ENCODE measurements around the gene CADM2.

The CADM2 gene

GRCh38 chr3:85161544-85161943, 202.8 kb downstream of the CADM2 start:
- in situ Hi-C loops (cut with HindIII; ENCODE audit: low sequenced_read_pairs): no loop called here
- TF ChIP-seq CTCF (IDR thresholded peaks at IDR 0.05; ENCODE audit: low read depth, low read length, missing control alignments): no peak
- DNase-seq (ENCODE audit: low read depth): no peak
- no peak overlapping the region for H3K4me3 ChIP-seq (ENCODE audit: low read depth, low read length)

GRCh38 chr3:85162905-85163304, 204.1 kb downstream of the CADM2 start:
- no peak for TF ChIP-seq CTCF (IDR thresholded peaks at IDR 0.05; ENCODE audit: low read depth, low read length, missing control alignments)
- in situ Hi-C loops (cut with HindIII; ENCODE audit: low sequenced_read_pairs): no loop called here
- no peak overlapping the region for H3K4me3 ChIP-seq (ENCODE audit: low read depth, low read length)
- DNase-seq (ENCODE audit: low read depth): no peak

- H3K4me3 ChIP-seq (ENCODE audit: low read depth, low read length): no peak overlapping the region
- DNase-seq (ENCODE audit: low read depth): no peak
- TF ChIP-seq CTCF (IDR thresholded peaks at IDR 0.05; ENCODE audit: low read depth, low read length, missing control alignments): no peak
- in situ Hi-C loops (cut with HindIII; ENCODE audit: low sequenced_read_pairs): no loop called here
Observed at GRCh38 chr3:85164436-85164835, 205.6 kb downstream of the CADM2 start.

GRCh38 chr3:85167576-85167975, 208.8 kb downstream of the CADM2 start:
- no peak for TF ChIP-seq CTCF (IDR thresholded peaks at IDR 0.05; ENCODE audit: low read depth, low read length, missing control alignments)
- H3K4me3 ChIP-seq (ENCODE audit: low read depth, low read length): no peak overlapping the region
- in situ Hi-C loops (cut with HindIII; ENCODE audit: low sequenced_read_pairs): no loop called here
- DNase-seq (ENCODE audit: low read depth): no peak

- in situ Hi-C loops (cut with HindIII; ENCODE audit: low sequenced_read_pairs): no loop called here
- no peak for DNase-seq (ENCODE audit: low read depth)
- no peak for TF ChIP-seq CTCF (IDR thresholded peaks at IDR 0.05; ENCODE audit: low read depth, low read length, missing control alignments)
- H3K4me3 ChIP-seq (ENCODE audit: low read depth, low read length): no peak overlapping the region
Observed at GRCh38 chr3:85170646-85171045, 211.9 kb downstream of the CADM2 start.

- no peak for TF ChIP-seq CTCF (IDR thresholded peaks at IDR 0.05; ENCODE audit: low read depth, low read length, missing control alignments)
- no peak for DNase-seq (ENCODE audit: low read depth)
- in situ Hi-C loops (cut with HindIII; ENCODE audit: low sequenced_read_pairs): no loop called here
Observed at GRCh38 chr3:85171976-85172375, 213.2 kb downstream of the CADM2 start.

GRCh38 chr3:85176799-85177198, 218.0 kb downstream of the CADM2 start:
- DNase-seq (ENCODE audit: low read depth): no peak
- in situ Hi-C loops (cut with HindIII; ENCODE audit: low sequenced_read_pairs): no loop called here
- no peak overlapping the region for H3K4me3 ChIP-seq (ENCODE audit: low read depth, low read length)
- no peak for TF ChIP-seq CTCF (IDR thresholded peaks at IDR 0.05; ENCODE audit: low read depth, low read length, missing control alignments)

More at GRCh38 chr3:85171976-85172375, 213.2 kb downstream of the CADM2 start:
- no peak overlapping the region for H3K4me3 ChIP-seq (ENCODE audit: low read depth, low read length)
